ENCODE data around the gene MED20. TPM values are rescaled to one million over a fixed set of nuclear protein-coding genes. Genes with fewer than 3 reads are reported as not detected.

The MED20 gene
- polyA plus RNA-seq, 1 of the 3 experiments (the other 2 are of a cell fraction): 25.1 TPM

DNA sequence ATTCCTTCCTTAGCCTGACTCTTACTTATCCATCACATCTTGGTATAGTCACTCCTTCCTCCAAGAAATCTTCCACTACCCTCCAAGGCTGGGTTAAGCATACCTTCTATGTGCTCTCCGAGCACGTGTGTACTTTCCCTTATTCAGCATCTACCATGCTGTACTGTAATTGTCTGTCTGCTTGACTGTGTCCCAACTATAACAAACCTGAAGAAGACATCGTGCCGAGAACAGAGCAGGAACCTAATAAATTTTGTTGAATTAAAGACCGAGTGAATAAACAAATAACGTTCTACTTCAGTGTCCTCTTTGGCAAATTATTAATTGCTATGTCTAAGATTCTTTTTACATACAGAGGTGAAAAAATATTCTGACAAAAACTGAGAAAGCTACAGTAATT, 61.6 kb downstream of the MED20 start:
- Histone ChIP-seq H3K9ac (no peak overlapping the region), H3K36me3 (replicated peaks in 1 of 2; ENCODE audit: control insufficient read depth in 1 of 2, insufficient read depth in 2 of 2, low read length in 1 of 2) (no peaks in the 10 kb centered on the region), H3K4me2 (no peak overlapping the region), H3K79me2 (ENCODE audit: insufficient read depth) (no peaks in the 10 kb centered on the region), H2AFZ (ENCODE audit: low read depth) (no peak overlapping the region), H3K9me3 (no peaks in the 10 kb centered on the region), H3K4me1 (ENCODE audit: control insufficient read depth in 1 of 2, insufficient read depth in 2 of 2, low read depth in 1 of 2, low read length in 1 of 2) (no peaks in the 10 kb centered on the region), H3K27me3 (ENCODE audit: insufficient read depth) (no peaks in the 10 kb centered on the region), H3K4me3 (ENCODE audit: low read depth in 2 of 2, low read length in 1 of 2) (no peak overlapping the region), H3K27ac (ENCODE audit: low read depth in 2 of 2, low read length in 1 of 2) (no peak overlapping the region), H4K20me1 (ENCODE audit: insufficient read depth) (no peaks in the 10 kb centered on the region), H3K9me2 (no peaks in the 10 kb centered on the region), H3F3A (replicated peaks; ENCODE audit: insufficient read depth) (no peaks in the 10 kb centered on the region)
- CTCF ChIA-PET: interaction anchor here (1.0 kb wide), 1 partner anchor 12 kb away, joined by 3 read pairs; no protein-coding TSS in a partner anchor
- TF ChIP-seq MXI1 (IDR thresholded peaks at IDR 0.05; ENCODE audit: low read depth, low read length): no peak
- no peak for TF ChIP-seq SMC3 (IDR thresholded peaks at IDR 0.05; ENCODE audit: low read depth, low read length)
- no peak for TF ChIP-seq EP300 (IDR thresholded peaks at IDR 0.05; ENCODE audit: borderline replicate concordance in 1 of 2, low read depth in 1 of 2, low read length in 1 of 2)
- no peak for TF ChIP-seq NFIC (IDR thresholded peaks at IDR 0.05; ENCODE audit: borderline replicate concordance)
- TF ChIP-seq JUND (IDR thresholded peaks at IDR 0.05): no peak
- TF ChIP-seq RFX5 (IDR thresholded peaks at IDR 0.05; ENCODE audit: low read length): no peak
- TF ChIP-seq GABPA (IDR thresholded peaks at IDR 0.05; ENCODE audit: low read depth): no peak
- TF ChIP-seq YY1 (IDR thresholded peaks at IDR 0.05; ENCODE audit: low read depth): no peak
- TF ChIP-seq RXRA (IDR thresholded peaks at IDR 0.05; ENCODE audit: borderline replicate concordance, low read depth): no peak
- TF ChIP-seq CHD2 (IDR thresholded peaks at IDR 0.05; ENCODE audit: low read length, partially characterized antibody): no peak
- TF ChIP-seq FOXM1 (IDR thresholded peaks at IDR 0.05; ENCODE audit: low read depth): no peak
- no peak for TF ChIP-seq SIN3A (IDR thresholded peaks at IDR 0.05; ENCODE audit: borderline replicate concordance, low read depth, low read length)
- WGBS (ENCODE audit: low lambda C conversion rate): 92% methylated on average over 6 of the region's 6 CpGs
- POLR2A ChIA-PET: no interaction called here
- no peak for DNase-seq

DNA sequence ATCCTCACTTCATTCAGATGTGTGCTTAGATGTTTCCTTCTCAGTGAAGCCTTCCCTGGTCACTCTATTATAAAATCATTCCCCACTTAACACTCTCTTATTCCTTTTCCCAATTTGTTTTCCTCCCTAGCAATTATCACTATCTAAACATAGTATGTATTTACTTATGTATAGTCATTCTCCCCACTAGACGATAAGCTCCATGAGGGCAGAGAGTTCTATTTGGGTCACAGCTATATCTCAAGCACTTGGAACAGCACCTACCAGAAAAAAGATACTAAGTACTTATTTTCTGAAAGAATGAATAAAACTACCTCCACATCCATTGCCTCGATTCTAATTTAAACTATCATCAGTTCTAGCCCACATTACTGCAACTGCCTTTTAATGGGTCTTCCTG, 62.2 kb downstream of the MED20 start:
- no peak overlapping the region for H3K9ac ChIP-seq
- no peak overlapping the region for H2AFZ ChIP-seq (ENCODE audit: low read depth)
- no peaks in the 10 kb centered on the region for H3K79me2 ChIP-seq (ENCODE audit: insufficient read depth)
- ChIA-PET POLR2A (no interaction called here), CTCF (interaction anchor here (1.0 kb wide), 1 partner anchor 11 kb away, joined by 3 read pairs; no protein-coding TSS in a partner anchor)
- TF ChIP-seq NRF1 (IDR thresholded peaks at IDR 0.05; ENCODE audit: low read depth, low read length) (no peak), FOXM1 (IDR thresholded peaks at IDR 0.05; ENCODE audit: low read depth) (no peak), NFIC (IDR thresholded peaks at IDR 0.05; ENCODE audit: borderline replicate concordance) (no peak), RXRA (IDR thresholded peaks at IDR 0.05; ENCODE audit: borderline replicate concordance, low read depth) (no peak), FOXJ3 (CRISPR knock-in tag; IDR thresholded peaks at IDR 0.05) (no peak), RAD21 (IDR thresholded peaks at IDR 0.05; ENCODE audit: low read length) (no peak), YY1 (IDR thresholded peaks at IDR 0.05; ENCODE audit: low read depth) (no peak)
- TF ChIP-seq, protein P1, sequence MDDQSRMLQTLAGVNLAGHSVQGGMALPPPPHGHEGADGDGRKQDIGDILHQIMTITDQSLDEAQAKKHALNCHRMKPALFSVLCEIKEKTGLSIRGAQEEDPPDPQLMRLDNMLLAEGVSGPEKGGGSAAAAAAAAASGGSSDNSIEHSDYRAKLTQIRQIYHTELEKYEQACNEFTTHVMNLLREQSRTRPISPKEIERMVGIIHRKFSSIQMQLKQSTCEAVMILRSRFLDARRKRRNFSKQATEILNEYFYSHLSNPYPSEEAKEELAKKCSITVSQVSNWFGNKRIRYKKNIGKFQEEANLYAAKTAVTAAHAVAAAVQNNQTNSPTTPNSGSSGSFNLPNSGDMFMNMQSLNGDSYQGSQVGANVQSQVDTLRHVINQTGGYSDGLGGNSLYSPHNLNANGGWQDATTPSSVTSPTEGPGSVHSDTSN (IDR thresholded peaks at IDR 0.05): no peak
- TF ChIP-seq, protein P2, sequence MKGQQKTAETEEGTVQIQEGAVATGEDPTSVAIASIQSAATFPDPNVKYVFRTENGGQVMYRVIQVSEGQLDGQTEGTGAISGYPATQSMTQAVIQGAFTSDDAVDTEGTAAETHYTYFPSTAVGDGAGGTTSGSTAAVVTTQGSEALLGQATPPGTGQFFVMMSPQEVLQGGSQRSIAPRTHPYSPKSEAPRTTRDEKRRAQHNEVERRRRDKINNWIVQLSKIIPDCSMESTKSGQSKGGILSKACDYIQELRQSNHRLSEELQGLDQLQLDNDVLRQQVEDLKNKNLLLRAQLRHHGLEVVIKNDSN (IDR thresholded peaks at IDR 0.05; ENCODE audit: borderline replicate concordance, low read depth): no peak
- TF ChIP-seq, protein P3, sequence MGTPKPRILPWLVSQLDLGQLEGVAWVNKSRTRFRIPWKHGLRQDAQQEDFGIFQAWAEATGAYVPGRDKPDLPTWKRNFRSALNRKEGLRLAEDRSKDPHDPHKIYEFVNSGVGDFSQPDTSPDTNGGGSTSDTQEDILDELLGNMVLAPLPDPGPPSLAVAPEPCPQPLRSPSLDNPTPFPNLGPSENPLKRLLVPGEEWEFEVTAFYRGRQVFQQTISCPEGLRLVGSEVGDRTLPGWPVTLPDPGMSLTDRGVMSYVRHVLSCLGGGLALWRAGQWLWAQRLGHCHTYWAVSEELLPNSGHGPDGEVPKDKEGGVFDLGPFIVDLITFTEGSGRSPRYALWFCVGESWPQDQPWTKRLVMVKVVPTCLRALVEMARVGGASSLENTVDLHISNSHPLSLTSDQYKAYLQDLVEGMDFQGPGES (IDR thresholded peaks at IDR 0.05; ENCODE audit: low read depth, low read length): no peak
- no peaks in the 10 kb centered on the region for H3K9me2 ChIP-seq
- no peaks in the 10 kb centered on the region for H3K36me3 ChIP-seq (replicated peaks in 1 of 2; ENCODE audit: control insufficient read depth in 1 of 2, insufficient read depth in 2 of 2, low read length in 1 of 2)
- no peak overlapping the region for H3K4me2 ChIP-seq
- no peaks in the 10 kb centered on the region for H3K27me3 ChIP-seq (ENCODE audit: insufficient read depth)
- H3K4me3 ChIP-seq (ENCODE audit: low read depth in 2 of 2, low read length in 1 of 2): no peak overlapping the region
- no peak for DNase-seq
- WGBS (ENCODE audit: low lambda C conversion rate): 82% methylated on average over 2 of the region's 2 CpGs
- H3F3A ChIP-seq (replicated peaks; ENCODE audit: insufficient read depth): no peaks in the 10 kb centered on the region
- no peak overlapping the region for H3K27ac ChIP-seq (ENCODE audit: low read depth in 2 of 2, low read length in 1 of 2)
- no peaks in the 10 kb centered on the region for H3K9me3 ChIP-seq
- no peaks in the 10 kb centered on the region for H4K20me1 ChIP-seq (ENCODE audit: insufficient read depth)
- H3K4me1 ChIP-seq (ENCODE audit: control insufficient read depth in 1 of 2, insufficient read depth in 2 of 2, low read depth in 1 of 2, low read length in 1 of 2): no peaks in the 10 kb centered on the region

All from SK-N-SH (cell line).